Esophagus squamous epithelium (tissue), 5 donors: ENCODE results near the gene LTB. TPM values are rescaled to one million over a fixed set of nuclear protein-coding genes. Genes with fewer than 3 reads are reported as not detected.

Experiments
- DNase-seq: peaks from one replicate; lab custom pipeline; 2025; lab: John Stamatoyannopoulos, UW
- H3K27ac ChIP-seq, 4 donors: fragments of 200-600 bp; sonication (generic); one replicate each; pipeline ENCODE4 v1.5.1; 2016 to 2019; ENCODE audit warnings: mild to moderate bottlenecking in 1 of 4
- H3K27me3 ChIP-seq, 4 donors: fragments of 200-600 bp; sonication (generic); 1 replicate in 3 of 4; 2 replicates in 1 of 4; pipeline versions ENCODE4 v1.5.1 to v1.6.0; 2017 to 2021; ENCODE audit warnings: antibody characterized with exemption in 1 of 4
- H3K36me3 ChIP-seq, 3 donors: fragments of 200-600 bp; sonication (generic); one replicate each; pipeline ENCODE4 v1.5.1; 2016 to 2019
- H3K4me1 ChIP-seq, 3 donors: fragments of 200-600 bp; sonication (generic); one replicate each; pipeline ENCODE4 v1.5.1; 2017 to 2019
- H3K4me3 ChIP-seq, 4 donors: fragments of 200-600 bp; sonication (generic); 1 replicate in 3 of 4; 2 replicates in 1 of 4; pipeline ENCODE4 v1.5.1; 2016 to 2019; ENCODE audit warnings: mild to moderate bottlenecking in 2 of 4, moderate library complexity in 1 of 4
- H3K9me3 ChIP-seq, 3 donors: fragments of 200-600 bp; sonication (generic); one replicate each; pipeline ENCODE4 v1.5.1; 2016 to 2019
- CTCF ChIP-seq, 6 experiments: fragments of 450-650 bp in 4 of 6; fragments of 200-600 bp in 2 of 6; sonication (generic) in 2 of 6; IDR thresholded peaks; one replicate each; pipeline ENCODE4 v1.5.1; 2016 to 2019; ENCODE audit warnings: antibody characterized with exemption in 6 of 6, mild to moderate bottlenecking in 4 of 6, moderate library complexity in 4 of 6
- POLR2A ChIP-seq, 4 donors: fragments of 450-650 bp; IDR thresholded peaks; one replicate each; pipeline ENCODE4 v1.6.1; 2017; ENCODE audit warnings: antibody characterized with exemption in 4 of 4, mild to moderate bottlenecking in 4 of 4, moderate library complexity in 3 of 4
- WGBS, 2 donors: methylation state at CpG; one replicate each; pipeline ENCODE4 v1.1.5; 2018; 5-methylcytosine and 5-hydroxymethylcytosine counted together
- intact Hi-C: fragments of 100-400 bp; cut with DNase I; formaldehyde crosslinking; loops from one replicate; pipeline ENCODE4 v1.15.0; 2022
- small RNA-seq, 4 donors: library from RNA; depleted of rRNA; stranded (forward); fragments of <200 nt; gene quantifications; one replicate each; pipeline ENCODE3, GENCODE V24; 2016
- total RNA-seq, 4 donors: library from RNA; depleted of rRNA; stranded (reverse); fragments of >200 nt; gene quantifications; one replicate each; pipeline ENCODE4 v1.1.0, GENCODE V29; 2016
- donor health status: DM: yes; HTN: yes; CAD: no.

The LTB gene
- total RNA-seq, 4 donors from 2014 or later, result 0.53 to 2.3 (median 1.1) TPM

DNA sequence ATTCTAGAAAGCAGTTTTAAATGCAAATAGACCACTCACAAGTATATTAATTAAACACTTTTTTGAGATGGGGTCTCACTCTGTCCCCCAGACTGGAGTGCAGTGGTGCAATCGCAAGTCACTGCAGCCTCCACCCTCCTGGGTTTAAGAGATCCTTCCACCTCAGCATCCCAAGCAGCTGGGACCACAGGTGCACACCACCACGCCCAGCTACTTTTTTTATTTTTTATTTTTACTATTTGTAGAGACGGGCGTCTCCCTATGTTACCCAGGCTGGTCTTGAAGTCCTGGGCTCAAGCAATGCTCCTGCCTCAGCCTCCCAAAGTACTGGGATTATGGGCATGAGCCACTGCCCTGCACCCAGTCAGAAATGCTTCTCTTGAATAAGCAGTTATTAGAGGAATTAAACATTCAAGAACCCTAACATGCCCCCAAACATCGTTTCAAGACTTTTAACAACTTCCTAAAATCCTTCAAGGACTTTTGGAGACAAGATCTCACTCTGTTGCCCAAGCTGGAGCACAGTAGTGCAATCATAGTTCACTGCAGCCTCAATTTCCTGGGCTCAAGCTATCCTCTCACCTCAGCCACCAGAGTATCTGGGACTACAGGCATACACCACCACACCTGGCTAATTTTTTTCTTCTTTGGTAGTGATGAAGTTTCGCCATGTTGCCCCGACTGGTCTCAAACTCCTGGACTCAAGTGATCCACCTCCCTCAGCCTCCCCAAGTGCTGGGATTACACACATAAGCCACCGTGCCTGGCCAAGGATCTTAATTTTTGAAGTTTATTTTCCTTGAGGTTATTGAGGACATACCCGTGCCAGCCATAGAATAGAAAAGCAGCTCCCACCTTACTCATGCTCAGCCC, 50.2 kb downstream of the LTB start:
- H3K4me1 ChIP-seq, result peaks cover 0 to 12% (median under 1%) of the 10 kb centered on the region in 3 donors
- H3K27ac ChIP-seq, result no peak overlapping the region
- WGBS, 2 donors, result 61 to 68% methylated on average over 9 of the region's 9 CpGs
- H3K36me3 ChIP-seq, result peaks cover 34 to 82% (median 69%) of the 10 kb centered on the region in 3 donors
- intact Hi-C loops, result no loop called here
- no peaks in the 10 kb centered on the region for H3K9me3 ChIP-seq
- no peak for DNase-seq
- TF ChIP-seq CTCF (IDR thresholded peaks at IDR 0.05), result no peak
- TF ChIP-seq POLR2A (IDR thresholded peaks at IDR 0.05), result no peak
- H3K4me3 ChIP-seq, result no peak overlapping the region
- H3K27me3 ChIP-seq, result no peaks in the 10 kb centered on the region

- peaks cover 25 to 73% (median 61%) of the 10 kb centered on the region in 3 donors for H3K36me3 ChIP-seq
- peaks cover 0 to 3% (median 0%) of the 10 kb centered on the region in 3 donors for H3K4me1 ChIP-seq
- DNase-seq, result no peak
- 79 to 93% methylated on average over 4 to 7 of the region's 7 CpGs for WGBS, 2 donors
- H3K27ac ChIP-seq, result no peak overlapping the region
- TF ChIP-seq CTCF (IDR thresholded peaks at IDR 0.05) (no peak), POLR2A (IDR thresholded peaks at IDR 0.05) (no peak)
- intact Hi-C loops, result no loop called here
- H3K27me3 ChIP-seq, result no peaks in the 10 kb centered on the region
- no peak overlapping the region for H3K4me3 ChIP-seq
- no peaks in the 10 kb centered on the region for H3K9me3 ChIP-seq
Observed at GRCh38 chr6:31531162-31531561, 51.1 kb downstream of the LTB start.

DNA sequence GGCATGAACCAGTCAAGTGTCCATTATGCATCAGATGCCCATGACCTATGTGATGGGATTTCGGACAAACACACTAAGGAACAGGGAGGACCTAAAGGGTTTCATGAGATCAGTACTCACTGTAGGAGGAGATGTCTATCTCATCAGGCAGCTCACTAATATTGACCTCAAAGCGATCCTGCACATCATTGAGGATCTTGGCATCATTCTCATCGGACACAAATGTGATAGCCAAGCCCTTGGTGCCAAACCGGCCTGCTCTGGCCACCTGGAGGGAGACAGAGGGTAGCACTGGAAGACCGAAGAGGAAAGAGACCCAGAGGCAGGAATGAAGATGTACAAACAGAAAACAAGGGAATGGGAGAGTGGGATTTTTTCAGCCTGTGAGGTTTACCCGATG, 51.6 kb downstream of the LTB start:
- Histone ChIP-seq H3K27me3 (no peaks in the 10 kb centered on the region), H3K27ac (no peak overlapping the region), H3K36me3 (peaks cover 20 to 68% (median 56%) of the 10 kb centered on the region in 3 donors), H3K9me3 (no peaks in the 10 kb centered on the region), H3K4me1 (no peaks in the 10 kb centered on the region), H3K4me3 (no peak overlapping the region)
- intact Hi-C loops, result no loop called here
- no peak for DNase-seq
- TF ChIP-seq CTCF (IDR thresholded peaks at IDR 0.05) (no peak), POLR2A (IDR thresholded peaks at IDR 0.05) (no peak)
- 66 to 74% methylated on average over 5 of the region's 6 CpGs for WGBS, 2 donors

Small RNAs within 50 kb of the gene (small RNA-seq; reads per million reads assigned to genes)
- gene SNORA38, result 3.8 to 13.6 (median 10.7) reads per million in 4 donors
- 239 to 675 (median 297) reads per million in 4 donors for gene SNORD117
- 0 reads per million in 4 donors for gene SNORD84
- gene UQCRHP1, result 0 reads per million in 4 donors

Other genes with a start within 250 kb of the LTB start
- gene HLA-B, start 225.2 kb downstream of the LTB start, total RNA-seq, result 1,000 to 10,000 TPM in 1 of 4 donors, 100 to 1,000 TPM in 3; 193 to 1,414 (median 554) TPM
- 10 to 100 TPM in 1 of 4 donors, 1 to 10 TPM in 3; 7.5 to 10.1 (median 8.8) TPM for gene MICA, start 178.8 kb downstream of the LTB start, total RNA-seq
- 1 to 10 TPM in 3 of 4 donors, under 1 TPM in 1; 0.23 to 2.6 (median 2.1) TPM for gene MICB, start 84.3 kb downstream of the LTB start, total RNA-seq
- not detected for gene MCCD1, start 53.5 kb downstream of the LTB start, total RNA-seq
- 100 to 1,000 TPM; 173 to 320 (median 259) TPM for gene DDX39B, start 40.4 kb downstream of the LTB start, total RNA-seq
- gene ATP6V1G2, start 35.8 kb downstream of the LTB start, total RNA-seq, result 1 to 10 TPM in 1 of 4 donors, under 1 TPM in 1, not detected in 2; 0.21 to 2.1 TPM
- gene NFKBIL1, start 34.8 kb downstream of the LTB start, total RNA-seq, result 10 to 100 TPM in 3 of 4 donors, 1 to 10 TPM in 1; 7.8 to 25.2 (median 16.7) TPM
- gene LTA, start 10.1 kb downstream of the LTB start, total RNA-seq, result not detected
- gene TNF, start 6.9 kb downstream of the LTB start, total RNA-seq, result under 1 TPM in 3 of 4 donors, not detected in 1; 0.27 to 0.95 (median 0.61) TPM
- 10 to 100 TPM in 1 of 4 donors, 1 to 10 TPM in 1, under 1 TPM in 1, not detected in 1; 0.49 to 50.4 (median 5.1) TPM for gene LST1, start 3.9 kb upstream of the LTB start, total RNA-seq
- gene NCR3, start 10.6 kb upstream of the LTB start, total RNA-seq, result not detected
- 10 to 100 TPM in 2 of 4 donors, 1 to 10 TPM in 2; 2.4 to 30.7 (median 15.1) TPM for gene AIF1, start 32.8 kb upstream of the LTB start, total RNA-seq
- gene PRRC2A, start 38.3 kb upstream of the LTB start, total RNA-seq, result 10 to 100 TPM; 42.8 to 84.9 (median 67.7) TPM
- gene BAG6, start 70.2 kb upstream of the LTB start, total RNA-seq, result 100 to 1,000 TPM; 129 to 217 (median 163) TPM
- 1 to 10 TPM in 2 of 4 donors, under 1 TPM in 2; 0.67 to 2.1 (median 1.1) TPM for gene APOM, start 73.5 kb upstream of the LTB start, total RNA-seq
- 10 to 100 TPM; 28.8 to 34.4 (median 31.7) TPM for gene C6orf47, start 78.4 kb upstream of the LTB start, total RNA-seq
- gene GPANK1, start 82.6 kb upstream of the LTB start, total RNA-seq, result 10 to 100 TPM in 2 of 4 donors, 1 to 10 TPM in 2; 6.9 to 16.0 (median 10.9) TPM
- 100 to 1,000 TPM; 155 to 204 (median 186) TPM for gene CSNK2B, start 83.7 kb upstream of the LTB start, total RNA-seq
- gene LY6G5B, start 87.6 kb upstream of the LTB start, total RNA-seq, result 1 to 10 TPM in 3 of 4 donors, under 1 TPM in 1; 0.70 to 9.5 (median 4.5) TPM
- gene LY6G5C, start 98.6 kb upstream of the LTB start, total RNA-seq, result under 1 TPM in 2 of 4 donors, not detected in 2; 0.57 to 0.83 TPM
- 10 to 100 TPM; 38.5 to 43.3 (median 40.1) TPM for gene ABHD16A, start 120.9 kb upstream of the LTB start, total RNA-seq
- gene LY6G6F, start 124.4 kb upstream of the LTB start, total RNA-seq, result not detected
- not detected for gene LY6G6D, start 132.9 kb upstream of the LTB start, total RNA-seq
- gene LY6G6C, start 139.3 kb upstream of the LTB start, total RNA-seq, result 10 to 100 TPM in 1 of 4 donors, 1 to 10 TPM in 2, under 1 TPM in 1; 0.53 to 14.6 (median 2.4) TPM
- gene MPIG6B, start 140.9 kb upstream of the LTB start, total RNA-seq, result 1 to 10 TPM in 1 of 4 donors, under 1 TPM in 3; 0.12 to 1.4 (median 0.73) TPM
- gene DDAH2, start 146.9 kb upstream of the LTB start, total RNA-seq, result 10 to 100 TPM; 16.4 to 59.3 (median 28.2) TPM
- 100 to 1,000 TPM; 289 to 440 (median 365) TPM for gene CLIC1, start 154.1 kb upstream of the LTB start, total RNA-seq
- 1 to 10 TPM; 2.3 to 7.9 (median 6.8) TPM for gene MSH5, start 157.6 kb upstream of the LTB start, total RNA-seq
- gene SAPCD1, start 180.2 kb upstream of the LTB start, total RNA-seq, result 1 to 10 TPM in 2 of 4 donors, under 1 TPM in 2; 0.45 to 2.9 (median 1.1) TPM
- under 1 TPM; 0.22 to 0.80 (median 0.58) TPM for gene VWA7, start 194.9 kb upstream of the LTB start, total RNA-seq
- 10 to 100 TPM; 35.0 to 72.3 (median 45.5) TPM for gene VARS1, start 213.3 kb upstream of the LTB start, total RNA-seq
- gene LSM2, start 224.5 kb upstream of the LTB start, total RNA-seq, result 10 to 100 TPM; 27.1 to 70.8 (median 36.6) TPM
- gene HSPA1L, start 232.9 kb upstream of the LTB start, total RNA-seq, result under 1 TPM; 0.35 to 0.97 (median 0.57) TPM
- 100 to 1,000 TPM; 158 to 362 (median 223) TPM for gene HSPA1A, start 233.1 kb upstream of the LTB start, total RNA-seq
- gene HSPA1B, start 245.3 kb upstream of the LTB start, total RNA-seq, result 100 to 1,000 TPM; 209 to 553 (median 252) TPM